ENCODE results near the gene XG.

The XG gene

DNA sequence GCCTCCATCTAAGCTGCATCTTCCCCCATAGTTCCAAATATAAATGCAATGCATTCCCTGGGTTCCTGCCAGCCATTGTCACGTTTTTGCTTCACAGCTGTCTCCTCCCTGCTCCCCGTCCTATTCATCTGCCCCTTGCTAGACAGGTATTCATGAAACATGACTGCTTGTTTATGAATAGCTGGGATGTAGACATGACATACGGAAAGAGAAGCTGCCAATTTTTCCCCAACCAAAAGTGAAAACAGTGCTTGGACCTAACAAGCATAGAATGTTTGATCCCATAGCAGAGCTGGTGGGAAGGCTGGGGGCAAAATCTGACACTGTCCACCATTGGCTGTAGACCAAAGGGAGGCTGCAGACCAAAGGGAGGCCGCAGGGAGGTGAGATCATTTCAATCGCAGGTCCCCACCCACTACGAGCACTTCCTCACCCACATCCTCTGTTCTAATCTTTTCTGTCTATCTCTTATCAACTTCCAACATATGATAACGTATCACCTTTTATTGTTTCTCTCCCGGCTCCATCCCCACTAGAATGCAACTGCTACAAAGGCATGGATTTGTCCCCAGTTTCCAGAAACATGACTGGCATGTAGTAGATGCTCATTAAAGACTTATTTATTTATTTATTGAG, 68.4 kb downstream of the XG start:
- H3K36me3 ChIP-seq (ENCODE audit: control insufficient read depth, insufficient read depth, low read length), result no peaks in the 10 kb centered on the region
- no peak overlapping the region for H2AFZ ChIP-seq
- TF ChIP-seq, protein P1, sequence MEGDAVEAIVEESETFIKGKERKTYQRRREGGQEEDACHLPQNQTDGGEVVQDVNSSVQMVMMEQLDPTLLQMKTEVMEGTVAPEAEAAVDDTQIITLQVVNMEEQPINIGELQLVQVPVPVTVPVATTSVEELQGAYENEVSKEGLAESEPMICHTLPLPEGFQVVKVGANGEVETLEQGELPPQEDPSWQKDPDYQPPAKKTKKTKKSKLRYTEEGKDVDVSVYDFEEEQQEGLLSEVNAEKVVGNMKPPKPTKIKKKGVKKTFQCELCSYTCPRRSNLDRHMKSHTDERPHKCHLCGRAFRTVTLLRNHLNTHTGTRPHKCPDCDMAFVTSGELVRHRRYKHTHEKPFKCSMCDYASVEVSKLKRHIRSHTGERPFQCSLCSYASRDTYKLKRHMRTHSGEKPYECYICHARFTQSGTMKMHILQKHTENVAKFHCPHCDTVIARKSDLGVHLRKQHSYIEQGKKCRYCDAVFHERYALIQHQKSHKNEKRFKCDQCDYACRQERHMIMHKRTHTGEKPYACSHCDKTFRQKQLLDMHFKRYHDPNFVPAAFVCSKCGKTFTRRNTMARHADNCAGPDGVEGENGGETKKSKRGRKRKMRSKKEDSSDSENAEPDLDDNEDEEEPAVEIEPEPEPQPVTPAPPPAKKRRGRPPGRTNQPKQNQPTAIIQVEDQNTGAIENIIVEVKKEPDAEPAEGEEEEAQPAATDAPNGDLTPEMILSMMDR (IDR thresholded peaks at IDR 0.05), result no peak
- H3K27me3 ChIP-seq (ENCODE audit: control insufficient read depth, insufficient read depth, low read length), result no peaks in the 10 kb centered on the region
- H3K79me2 ChIP-seq, result no peaks in the 10 kb centered on the region
- H3K4me3 ChIP-seq (ENCODE audit: low read depth, low read length), result no peak overlapping the region
- no peak overlapping the region for H3K4me2 ChIP-seq (ENCODE audit: low read length)
- H3K4me1 ChIP-seq, result no peaks in the 10 kb centered on the region
- H3K9me3 ChIP-seq (ENCODE audit: control insufficient read depth, low read length), result no peaks in the 10 kb centered on the region
- no peak overlapping the region for H3K27ac ChIP-seq
- H3K9ac ChIP-seq, result no peak overlapping the region

DNA sequence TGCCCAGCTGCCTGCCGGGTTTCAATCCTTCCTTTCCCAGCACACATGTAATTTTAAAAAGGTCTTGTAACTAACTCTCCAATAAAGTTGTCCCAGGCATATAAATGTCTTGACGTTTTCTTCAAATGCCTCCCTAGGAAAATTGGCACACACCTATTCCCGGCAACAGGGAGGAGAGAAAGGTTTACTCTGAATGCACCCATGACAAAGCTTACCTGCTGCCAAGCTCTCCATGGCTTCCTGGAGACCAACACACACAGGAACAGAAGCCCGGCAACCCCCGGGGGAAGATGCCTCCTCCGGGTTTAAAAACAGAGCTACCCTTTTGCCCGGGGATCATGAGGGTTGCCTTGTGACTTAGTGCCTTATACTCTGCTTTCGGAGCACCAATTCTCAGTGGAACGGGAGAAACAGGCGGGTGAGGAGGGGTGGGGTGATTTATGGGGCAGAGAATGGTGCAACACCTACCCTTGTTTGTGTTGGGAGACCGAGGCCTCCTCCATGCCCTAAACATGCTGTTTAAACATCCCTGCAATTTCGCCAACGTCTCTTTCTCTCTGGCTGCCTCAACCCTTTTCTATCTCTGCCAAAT, 72.1 kb downstream of the XG start:
- H3K4me1 ChIP-seq, result no peaks in the 10 kb centered on the region
- no peaks in the 10 kb centered on the region for H3K27me3 ChIP-seq (ENCODE audit: control insufficient read depth, insufficient read depth, low read length)
- TF ChIP-seq, protein P1 (IDR thresholded peaks at IDR 0.05), result no peak

DNA sequence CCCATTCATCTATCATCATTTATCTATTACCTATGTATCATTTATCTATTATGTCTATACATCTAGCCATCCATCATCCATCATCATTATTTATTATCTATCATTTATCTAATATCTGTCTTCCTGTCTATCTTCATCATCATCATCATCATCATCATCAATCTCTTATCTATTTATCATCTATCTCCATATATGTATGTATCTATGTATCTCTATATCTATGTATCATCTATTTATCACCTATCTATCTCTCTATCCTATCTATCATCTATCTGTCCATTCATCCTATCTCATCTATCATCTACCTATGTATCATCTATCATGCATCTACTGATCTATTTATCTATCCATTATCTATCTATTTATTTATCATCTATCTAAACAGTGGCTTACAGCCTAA, 73.0 kb downstream of the XG start:
- no peak overlapping the region for H3K9ac ChIP-seq
- H3K4me2 ChIP-seq (ENCODE audit: low read length), result no peak overlapping the region
- no peak overlapping the region for H3K27ac ChIP-seq

More for the DNA sequence above, 72.1 kb downstream of the XG start:
- Histone ChIP-seq H3K9me3 (ENCODE audit: control insufficient read depth, low read length) (no peaks in the 10 kb centered on the region), H2AFZ (no peak overlapping the region), H3K4me2 (ENCODE audit: low read length) (no peak overlapping the region), H3K27ac (no peak overlapping the region), H3K79me2 (no peaks in the 10 kb centered on the region), H3K9ac (no peak overlapping the region), H3K36me3 (ENCODE audit: control insufficient read depth, insufficient read depth, low read length) (no peaks in the 10 kb centered on the region), H3K4me3 (ENCODE audit: low read depth, low read length) (no peak overlapping the region)

DNA sequence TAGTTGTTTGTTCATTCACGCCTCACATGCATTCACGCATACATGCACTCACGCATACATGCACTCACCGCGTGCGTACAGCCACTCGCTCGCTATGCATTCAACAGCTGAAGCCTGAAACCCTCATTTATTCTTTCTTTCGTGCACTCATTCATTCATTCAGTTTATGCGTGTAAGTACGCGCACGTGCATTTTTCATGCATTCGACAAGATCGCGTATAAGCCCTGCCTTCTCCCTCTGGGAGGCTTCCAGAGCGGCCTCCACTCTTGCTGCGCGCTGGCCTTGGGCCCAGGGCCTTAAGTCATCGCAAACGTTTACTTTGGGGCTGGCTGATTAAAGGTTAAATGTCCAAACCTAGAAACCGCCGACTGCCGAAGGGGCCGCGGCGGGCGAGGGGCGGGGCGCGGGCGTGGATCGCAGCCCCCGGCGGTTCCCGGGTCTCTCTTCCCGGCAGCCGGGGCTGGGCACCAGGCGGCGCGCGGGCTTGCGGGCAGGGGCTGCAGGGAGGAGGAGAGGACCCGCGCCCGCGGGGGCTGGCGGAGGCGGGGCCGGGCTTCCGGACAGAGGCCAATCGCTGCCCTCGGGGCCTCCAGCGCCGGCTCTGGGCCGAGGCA, 76.6 kb downstream of the XG start, which contains the start of gene GYG2:
TSS of gene GYG2 (plus strand) at position 587 of the 615 bp plus-strand sequence. CDS start 1,259 bp downstream, outside the sequence.
- H3K4me3 ChIP-seq (ENCODE audit: low read depth, low read length), result no peak within 1 kb of the TSS
- H3K27me3 ChIP-seq (ENCODE audit: control insufficient read depth, insufficient read depth, low read length), result no peaks in the 10 kb centered on the region
- peak within 1 kb of the TSS; percentile 22 for H2AFZ ChIP-seq
- TF ChIP-seq, protein P1 (IDR thresholded peaks at IDR 0.05), result no peak
- H3K27ac ChIP-seq, result no peak within 1 kb of the TSS
- no peaks in the 10 kb centered on the region for H3K36me3 ChIP-seq (ENCODE audit: control insufficient read depth, insufficient read depth, low read length)
- H3K4me1 ChIP-seq, result no peaks in the 10 kb centered on the region
- H3K4me2 ChIP-seq (ENCODE audit: low read length), result peak within 1 kb of the TSS; percentile 35
- H3K9ac ChIP-seq, result no peak within 1 kb of the TSS
- H3K79me2 ChIP-seq, result no peaks in the 10 kb centered on the region
- H3K9me3 ChIP-seq (ENCODE audit: control insufficient read depth, low read length), result no peaks in the 10 kb centered on the region

More for the DNA sequence above, 73.0 kb downstream of the XG start:
- Histone ChIP-seq H2AFZ (no peak overlapping the region), H3K27me3 (ENCODE audit: control insufficient read depth, insufficient read depth, low read length) (no peaks in the 10 kb centered on the region), H3K36me3 (ENCODE audit: control insufficient read depth, insufficient read depth, low read length) (no peaks in the 10 kb centered on the region), H3K4me1 (no peaks in the 10 kb centered on the region), H3K79me2 (no peaks in the 10 kb centered on the region), H3K9me3 (ENCODE audit: control insufficient read depth, low read length) (no peaks in the 10 kb centered on the region), H3K4me3 (ENCODE audit: low read depth, low read length) (no peak overlapping the region)
- TF ChIP-seq, protein P1 (IDR thresholded peaks at IDR 0.05), result no peak

Measured in parathyroid adenoma (tissue), 2 donors.